GM19351 (cell line): ENCODE data around the gene AMD1.

ENCODE experiments used
- ATAC-seq: cut with Tn5 transposase; IDR thresholded peaks from one replicate; pipeline ENCODE4 v1.9.1; 2021; ENCODE audit warnings: mild to moderate bottlenecking, moderate library complexity; ENCODE audit not compliant: unreplicated experiment

The AMD1 gene

GRCh38 chr6:110934381-110934898, 59.9 kb downstream of the AMD1 start:
- ATAC-seq = no peak

GRCh38 chr6:110935171-110935570, 60.6 kb downstream of the AMD1 start:
- ATAC-seq = no peak

GRCh38 chr6:110938171-110938570, 63.6 kb downstream of the AMD1 start:
- no peak for ATAC-seq

- no peak for ATAC-seq
Observed at GRCh38 chr6:110939429-110940200, 65.0 kb downstream of the AMD1 start.

- peak; percentile 100 for ATAC-seq
Observed at GRCh38 chr6:110944681-110945151, 70.1 kb downstream of the AMD1 start.
